NCI-H1092 treated with DMSO at 0.1 percent for 48 hours (cell line): Measurements from ENCODE around the gene KHDRBS2.

Experiments used
- DNase-seq: peaks from one replicate; lab custom pipeline; 2025; lab: John Stamatoyannopoulos, UW

Gene KHDRBS2

DNA sequence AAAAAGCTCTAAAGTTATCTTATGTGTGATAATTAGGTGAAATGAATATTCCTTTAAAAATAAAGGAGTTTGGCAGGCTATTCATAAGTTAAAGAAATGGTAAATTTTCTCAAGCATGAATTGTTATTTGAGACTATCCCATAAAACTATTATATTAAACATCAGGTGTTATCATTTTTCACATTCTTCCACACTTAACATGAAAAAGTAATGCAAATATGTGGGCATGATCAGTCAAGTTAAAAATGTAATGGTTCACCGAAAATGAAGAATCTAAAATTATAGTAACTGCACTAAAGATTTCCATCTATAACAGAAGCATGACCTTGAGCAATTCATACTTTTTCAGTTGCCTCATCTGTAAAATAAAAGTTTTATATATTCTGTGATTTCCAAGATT is 110.8 kb downstream of the KHDRBS2 start:
- no peak for DNase-seq

DNA sequence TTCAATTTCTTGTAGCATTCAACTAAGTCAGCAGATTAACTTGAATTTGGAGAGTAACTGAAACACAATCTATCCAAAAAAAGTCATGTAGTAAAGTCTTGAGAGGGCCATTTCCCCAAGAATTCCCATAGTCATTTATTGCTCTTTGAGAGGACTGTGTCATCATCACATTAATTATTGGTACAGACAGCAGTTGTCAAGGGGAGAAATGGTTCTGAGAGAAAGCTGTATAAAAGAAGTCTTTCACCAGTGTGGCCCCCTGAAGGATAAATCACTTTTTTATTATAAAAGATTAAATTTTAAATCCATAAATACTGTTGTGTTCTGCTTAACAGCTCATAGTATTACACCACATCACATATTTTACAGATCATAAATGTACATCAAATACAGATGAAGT is 111.5 kb downstream of the KHDRBS2 start:
- no peak for DNase-seq

DNA sequence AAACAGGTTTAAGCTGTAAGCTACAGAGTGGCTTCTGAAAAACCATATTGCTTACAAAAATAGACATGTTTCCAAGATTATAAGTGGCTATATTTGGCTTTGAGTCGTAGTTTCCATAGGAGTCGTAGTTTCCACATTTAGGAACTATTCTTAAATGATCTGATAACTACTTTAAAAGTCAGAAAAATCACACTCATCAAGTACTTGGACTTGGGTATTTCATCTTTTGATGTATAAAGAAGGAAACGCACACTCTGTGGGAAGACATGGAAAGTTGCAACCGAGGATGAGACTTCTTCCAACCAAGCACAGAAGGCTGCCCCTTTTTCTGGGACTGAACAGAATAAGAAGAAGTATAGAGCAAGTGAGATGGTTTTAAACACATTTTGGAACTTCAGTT is 118.3 kb downstream of the KHDRBS2 start:
- DNase-seq = no peak

- no peak for DNase-seq
These were observed 123.2 kb downstream of the KHDRBS2 start for GRCh38 chr6:62162858-62163257.

- no peak for DNase-seq
These were observed 133.2 kb downstream of the KHDRBS2 start for GRCh38 chr6:62152796-62153195.

- DNase-seq = peak; percentile 17
These were observed 135.9 kb downstream of the KHDRBS2 start for GRCh38 chr6:62150048-62150663.

GRCh38 chr6:62146954-62147853 is 138.8 kb downstream of the KHDRBS2 start:
- no peak for DNase-seq

DNA sequence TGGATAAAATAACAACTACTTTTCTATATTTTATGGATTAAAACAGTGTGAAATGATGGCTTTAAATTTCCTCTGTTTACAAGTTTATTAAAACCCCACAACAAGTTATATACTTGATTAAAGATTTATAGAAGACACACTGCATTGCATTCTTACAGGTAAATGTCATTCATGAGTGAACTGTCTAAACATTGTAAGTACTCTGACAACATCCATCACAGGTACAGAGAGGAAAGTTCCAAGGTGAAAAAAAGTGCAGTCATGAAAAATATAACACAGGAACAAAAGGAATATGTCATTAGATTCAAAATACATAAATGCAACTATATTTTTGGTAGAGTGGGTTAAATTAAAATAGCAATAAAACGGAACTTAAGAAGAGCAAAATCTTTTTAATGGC is 156.9 kb downstream of the KHDRBS2 start:
- DNase-seq = no peak

DNA sequence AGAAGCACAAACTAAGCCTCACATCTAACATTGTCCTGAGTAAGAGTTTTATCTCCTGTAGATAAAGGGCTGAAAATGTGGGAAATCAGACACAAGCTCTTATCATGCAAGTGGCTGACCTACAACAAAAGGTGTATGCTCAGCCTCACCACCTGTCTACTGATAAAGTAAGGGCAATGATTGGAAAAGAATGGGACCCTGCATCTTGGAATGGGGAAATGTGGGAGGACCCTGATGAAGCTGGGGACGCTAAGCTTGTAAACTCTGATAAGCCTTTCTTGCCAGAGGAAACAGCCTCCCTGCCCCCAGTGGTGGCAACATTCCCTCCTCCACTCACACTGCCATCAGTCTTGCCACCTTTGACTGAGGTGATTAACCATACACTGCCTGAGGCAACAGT is 166.6 kb downstream of the KHDRBS2 start:
- DNase-seq = no peak

DNA sequence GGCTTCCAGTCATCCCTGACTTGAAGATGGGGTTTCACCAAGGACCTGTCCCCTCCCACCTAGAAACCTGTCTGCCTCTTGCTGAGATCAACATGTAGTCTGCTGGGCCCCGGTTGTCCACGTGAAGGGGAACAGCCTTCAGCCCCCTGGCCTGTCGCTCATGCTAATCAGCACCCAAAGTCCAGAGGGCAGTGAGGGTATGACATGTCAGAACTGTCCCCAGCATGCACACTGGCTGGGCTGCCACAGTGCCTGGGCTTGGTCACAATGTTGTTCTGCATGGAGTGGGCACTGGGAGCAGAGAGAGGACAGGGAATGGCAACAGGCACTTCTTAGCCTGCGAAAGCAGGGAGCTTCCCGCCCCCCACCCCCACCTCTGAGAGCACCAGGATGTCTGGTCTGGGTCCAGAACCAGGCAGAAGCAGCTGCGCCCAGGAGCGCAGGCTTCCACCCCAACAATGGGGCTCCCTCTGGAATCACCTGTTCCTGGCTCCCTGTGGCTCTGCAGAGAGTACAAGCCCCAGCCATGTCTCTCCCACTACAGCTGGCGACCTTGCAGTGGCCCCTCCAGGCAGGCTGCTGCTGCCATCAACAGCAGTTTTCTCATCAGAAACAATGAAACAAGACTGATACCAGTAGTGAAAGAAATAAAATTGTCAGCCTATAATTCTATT is 182.7 kb downstream of the KHDRBS2 start:
- no peak for DNase-seq

GRCh38 chr6:62102387-62102786 is 183.6 kb downstream of the KHDRBS2 start:
- no peak for DNase-seq

DNA sequence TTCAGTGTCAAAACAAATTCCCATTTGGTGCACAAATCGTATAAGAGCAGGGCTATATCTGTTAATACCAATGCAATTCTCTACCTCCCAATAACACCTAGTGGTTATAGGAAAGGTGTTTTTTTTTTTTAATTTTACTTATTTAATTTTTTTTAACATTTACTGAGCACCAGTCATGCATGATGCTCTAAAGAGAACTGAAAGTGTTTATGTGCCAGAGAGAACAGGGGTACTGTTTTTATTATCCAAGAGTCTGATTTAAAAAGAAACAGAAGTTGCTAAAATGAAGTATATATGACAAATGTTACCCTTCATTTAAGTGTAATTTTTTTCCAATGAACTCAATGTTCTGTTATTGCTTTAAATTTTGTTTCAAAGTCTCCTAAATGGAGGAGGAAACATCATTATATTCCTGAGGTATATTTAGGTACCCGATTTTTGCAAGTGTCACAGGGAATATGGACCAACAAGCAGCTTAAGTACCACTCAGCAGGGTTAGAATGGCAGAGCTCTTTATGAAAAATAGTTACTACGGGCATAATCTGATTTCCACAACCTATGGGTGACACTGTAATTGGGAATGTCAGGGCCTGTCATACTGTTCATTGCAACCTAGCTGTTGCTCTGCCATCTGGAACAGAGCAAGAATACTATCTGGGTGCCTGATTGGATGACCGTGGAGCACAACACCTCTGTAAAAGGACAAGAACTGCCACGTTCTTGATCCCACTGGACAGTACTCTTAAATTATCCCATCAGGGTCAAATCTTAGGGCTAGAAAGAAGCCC is 195.4 kb downstream of the KHDRBS2 start:
- DNase-seq = no peak

DNA sequence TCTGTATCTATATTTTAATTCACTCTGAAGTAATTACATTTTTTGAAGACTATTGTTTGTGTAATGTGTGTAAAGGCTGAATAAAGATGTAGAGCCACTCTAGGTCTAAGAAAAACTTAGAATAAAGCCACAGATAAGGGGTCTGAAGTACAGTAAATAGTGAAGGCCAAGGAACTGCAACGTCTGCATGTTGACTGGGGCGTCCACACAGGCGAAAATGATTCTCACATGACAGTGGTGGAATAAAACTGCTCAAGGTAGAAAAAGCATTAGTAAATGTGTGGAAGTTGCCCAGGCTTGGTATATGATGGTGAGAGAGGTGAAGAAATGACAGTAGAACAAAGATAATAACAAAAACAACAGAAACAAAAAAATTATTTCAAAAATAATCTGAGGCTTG is 196.2 kb downstream of the KHDRBS2 start:
- DNase-seq = no peak

- DNase-seq = no peak
These were observed 200.0 kb downstream of the KHDRBS2 start for GRCh38 chr6:62086047-62086446.

GRCh38 chr6:62075869-62076268 is 210.2 kb downstream of the KHDRBS2 start:
- no peak for DNase-seq

DNA sequence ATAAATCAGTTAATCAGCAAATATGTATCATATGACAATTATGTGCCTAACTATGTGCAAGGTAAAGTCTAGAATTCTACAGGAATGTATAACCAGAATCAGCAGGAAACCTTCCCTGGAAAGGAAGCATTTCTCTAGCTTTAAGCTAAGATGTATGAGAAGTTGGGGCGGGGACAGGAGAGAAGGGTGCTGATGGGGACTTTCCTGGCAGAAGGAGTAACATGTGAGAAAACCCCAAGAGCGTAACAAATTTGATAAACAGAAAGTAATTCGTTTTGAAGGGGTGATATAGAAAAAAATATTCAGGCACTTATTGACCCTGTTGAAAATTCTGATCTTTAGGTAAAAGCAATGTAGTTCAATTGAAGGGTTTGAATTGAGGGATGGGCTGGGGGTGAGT is 226.1 kb downstream of the KHDRBS2 start:
- DNase-seq = no peak

- no peak for DNase-seq
These were observed 228.7 kb downstream of the KHDRBS2 start for GRCh38 chr6:62057300-62057699.

- no peak for DNase-seq
These were observed 240.5 kb downstream of the KHDRBS2 start for GRCh38 chr6:62045502-62045901.

GRCh38 chr6:62043084-62043483 is 242.9 kb downstream of the KHDRBS2 start:
- DNase-seq = no peak

GRCh38 chr6:62042429-62042828 is 243.6 kb downstream of the KHDRBS2 start:
- no peak for DNase-seq

DNA sequence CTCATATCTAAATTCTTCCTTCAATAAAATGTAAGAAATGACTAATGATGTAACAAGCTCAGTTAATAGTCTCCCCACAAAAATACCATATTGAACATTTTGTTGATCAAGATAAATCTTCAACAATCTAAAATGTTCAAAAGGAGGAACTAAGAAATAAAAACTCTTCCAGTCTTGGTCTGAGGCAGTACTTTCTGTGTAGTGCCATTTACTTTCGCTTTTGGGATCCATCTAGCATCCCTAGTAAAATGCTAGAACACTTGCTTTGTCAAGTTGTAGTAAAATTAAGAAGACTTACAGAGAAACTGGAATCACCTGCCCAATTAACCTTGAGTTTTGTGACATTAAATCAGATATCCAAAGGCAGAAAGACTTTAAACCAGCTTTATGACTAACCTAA is 246.4 kb downstream of the KHDRBS2 start:
- no peak for DNase-seq

GRCh38 chr6:62037445-62037844 is 248.6 kb downstream of the KHDRBS2 start:
- DNase-seq = no peak
